ENCODE data around the gene ODAD4. TPM values are rescaled to one million over a fixed set of nuclear protein-coding genes. Genes with fewer than 3 reads are reported as not detected.
A peak's percentile ranks its signal among the peaks of the same experiment; 100 is the strongest.

The ODAD4 gene
- total and polyA plus RNA-seq, 2 of the 8 experiments (the other 6 are each of a cell fraction or from before 2014, with no cell fraction given), result 0.48 to 1.3 TPM

DNA sequence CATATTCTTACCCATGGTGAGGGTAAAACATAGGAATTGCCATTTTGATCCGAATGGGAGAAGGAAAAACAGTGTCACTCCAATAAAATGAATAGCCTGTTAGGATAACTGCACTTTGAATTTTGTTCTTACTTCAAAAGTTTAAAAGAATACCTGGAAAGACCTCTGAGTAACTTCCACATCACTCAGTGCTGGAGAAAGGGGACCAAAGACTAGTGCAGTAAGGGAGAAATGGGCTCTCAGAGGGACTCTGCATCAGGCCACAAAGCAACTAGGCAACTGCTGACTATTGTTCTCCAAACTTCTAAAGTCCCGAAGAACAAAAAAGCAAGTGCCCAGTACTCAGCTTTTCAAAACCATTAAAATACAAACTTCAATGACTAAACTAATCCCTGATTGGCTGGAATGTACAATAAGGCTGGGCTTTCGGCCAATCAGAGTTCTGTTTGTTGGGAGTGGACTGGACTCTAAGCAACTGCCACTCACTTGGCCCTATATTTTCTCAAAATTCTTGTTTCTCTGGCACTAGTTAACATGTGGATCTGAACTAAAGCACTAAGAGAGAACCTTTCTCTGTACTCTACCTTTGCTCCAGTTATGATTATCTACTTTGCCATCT, 80.6 kb downstream of the ODAD4 start:
- Histone ChIP-seq H3K9me3 (ENCODE audit: insufficient read depth in 2 of 2, low read depth in 1 of 2, low read length in 1 of 2) (no peaks in the 10 kb centered on the region), H4K5ac (ENCODE audit: insufficient read length, low read depth, low read length) (no peak overlapping the region), H2BK15ac (ENCODE audit: low read length) (no peak overlapping the region), H4K8ac (ENCODE audit: extremely low read depth, insufficient read depth, low read length) (no peak overlapping the region), H3K4ac (replicated peaks; ENCODE audit: insufficient read length, low read depth, low read length) (no peak overlapping the region), H3K4me1 (replicated peaks in 1 of 4; ENCODE audit: control insufficient read depth in 3 of 4, insufficient read depth in 4 of 4, low read length in 3 of 4) (peaks cover 6 to 19% (median 12%) of the 10 kb centered on the region in 4 experiments), H3K79me2 (ENCODE audit: control insufficient read depth in 1 of 2, insufficient read depth in 2 of 2, low read length in 2 of 2) (peaks cover 50 to 98% of the 10 kb centered on the region in 2 experiments), H2AFZ (ENCODE audit: low read length) (no peak overlapping the region), H4K20me1 (replicated peaks in 1 of 2; ENCODE audit: control insufficient read depth in 1 of 2, insufficient read depth in 2 of 2, low read length in 2 of 2) (peaks cover 2 to 8% of the 10 kb centered on the region in 2 experiments), H3K36me3 (ENCODE audit: control insufficient read depth in 2 of 4, insufficient read depth in 4 of 4, low read length in 3 of 4) (peaks cover 0 to 4% (median 0%) of the 10 kb centered on the region in 4 experiments; a peak in 1 of 8 replicates), H4K91ac (replicated peaks; ENCODE audit: insufficient read length, low read length) (no peak overlapping the region), H2BK5ac (ENCODE audit: low read depth, low read length) (no peak overlapping the region), H2BK20ac (ENCODE audit: low read length) (no peak overlapping the region), H3K18ac (ENCODE audit: extremely low read depth, low read length) (no peak overlapping the region), H3K9ac (replicated peaks in 1 of 4; ENCODE audit: extremely low read depth in 1 of 4, low read depth in 3 of 4, low read length in 3 of 4) (no peak overlapping the region), H3K27me3 (replicated peaks in 1 of 4; ENCODE audit: control insufficient read depth in 3 of 4, extremely low read depth in 1 of 4, insufficient read depth in 3 of 4, low read length in 3 of 4) (no peaks in the 10 kb centered on the region), H3K23ac (ENCODE audit: insufficient read length) (no peak overlapping the region), H3K23me2 (ENCODE audit: low read depth, low read length) (peaks cover under 1% of the 10 kb centered on the region; the same call in 1 of the 2 replicates), H3K4me3 (ENCODE audit: extremely low read depth in 1 of 4, insufficient read depth in 2 of 4, low read depth in 3 of 4, low read length in 4 of 4) (no peak overlapping the region), H3K56ac (replicated peaks; ENCODE audit: insufficient read length, low read depth, low read length) (no peak overlapping the region), H2BK120ac (replicated peaks; ENCODE audit: low read depth, low read length) (no peak overlapping the region), H3K79me1 (ENCODE audit: low read depth, low read length) (no peaks in the 10 kb centered on the region; the same call in 1 of the 2 replicates), H3K4me2 (ENCODE audit: insufficient read depth in 1 of 2, low read depth in 2 of 2, low read length in 2 of 2) (no peak overlapping the region), H3K14ac (ENCODE audit: insufficient read length) (no peak overlapping the region), H3K27ac (ENCODE audit: low read depth, low read length) (peak overlapping the region; percentile 64), H2AK5ac (ENCODE audit: low read depth, low read length) (no peak overlapping the region; the same call in 1 of the 2 replicates), H2BK12ac (ENCODE audit: low read depth, low read length) (peak overlapping the region; percentile 80; the same call in 1 of the 2 replicates)
- POLR2A ChIA-PET (ENCODE audit: partially characterized antibody), result interaction anchor here (0.6 to 2.6 kb wide), 8 partner anchors 8 to 100 kb away, joined by 3 to 8 read pairs (median 3); partner anchors contain the start of genes ACLY, NKIRAS2 and ZNF385C
- DNase-seq (ENCODE audit: low read depth in 1 of 2, low spot score in 2 of 2) (no peak), FAIRE-seq (no peak)
- TF ChIP-seq SRF (IDR thresholded peaks at IDR 0.05; ENCODE audit: low read depth, low read length) (no peak), SP1 (IDR thresholded peaks at IDR 0.05; ENCODE audit: low read depth, low read length) (0 out of 2 replicates have a peak, but pooled peaks have one; percentile 29), NANOG (IDR thresholded peaks at IDR 0.05; ENCODE audit: insufficient read depth, low read depth, low read length, poor library complexity, severe bottlenecking) (peak; percentile 75)
- CTCF ChIA-PET (ENCODE audit: partially characterized antibody), result interaction anchor here (1.3 to 12.0 kb wide), 4 partner anchors 10 to 43 kb away, joined by 3 to 112 read pairs (median 9); partner anchors contain the start of gene NKIRAS2
- WGBS, 2 experiments (ENCODE audit: extremely low coverage in 1 of 2, insufficient coverage in 1 of 2, insufficient read length in 1 of 2, insufficient replicate concordance in 2 of 2, low coverage in 1 of 2, low lambda C conversion rate in 2 of 2, missing lambda C conversion rate in 1 of 2), result 90% methylated on average over 3 of the region's 3 CpGs; no CpG with 5 or more reads in 1 of the 2 experiments

All from H1 (cell line).